Parathyroid adenoma (tissue), 2 donors: ENCODE data around the gene CDC14A.

ENCODE experiments used
- H2AFZ ChIP-seq: fragments of 300-600 bp; sonication (generic); one replicate; pipeline ENCODE4 v1.7.0; 2017; ENCODE audit warnings: antibody characterized with exemption, mild to moderate bottlenecking
- H3K27ac ChIP-seq: fragments of 300-600 bp; sonication (generic); one replicate; pipeline ENCODE4 v1.7.0; 2017
- H3K27me3 ChIP-seq: fragments of 300-600 bp; sonication (generic); one replicate; pipeline ENCODE4 v1.7.0; 2017; ENCODE audit warnings: low read length; ENCODE audit not compliant: control insufficient read depth, insufficient read depth
- H3K36me3 ChIP-seq: fragments of 300-600 bp; sonication (generic); one replicate; pipeline ENCODE4 v1.7.0; 2017; ENCODE audit warnings: low read length; ENCODE audit not compliant: control insufficient read depth, insufficient read depth
- H3K4me1 ChIP-seq: fragments of 300-600 bp; sonication (generic); one replicate; pipeline ENCODE4 v1.7.0; 2017; ENCODE audit warnings: control low read depth
- H3K4me2 ChIP-seq: fragments of 300-600 bp; sonication (generic); one replicate; pipeline ENCODE4 v1.7.0; 2017; ENCODE audit warnings: low read length
- H3K4me3 ChIP-seq: fragments of 300-600 bp; sonication (generic); one replicate; pipeline ENCODE4 v1.7.0; 2017; ENCODE audit warnings: low read depth, low read length
- H3K79me2 ChIP-seq: fragments of 300-600 bp; sonication (generic); one replicate; pipeline ENCODE4 v1.7.0; 2017; ENCODE audit warnings: control low read depth
- H3K9ac ChIP-seq: fragments of 300-600 bp; sonication (generic); one replicate; pipeline ENCODE4 v1.7.0; 2017; ENCODE audit warnings: mild to moderate bottlenecking
- H3K9me3 ChIP-seq: fragments of 300-600 bp; sonication (generic); one replicate; pipeline ENCODE4 v1.7.0; 2017; ENCODE audit warnings: low read length; ENCODE audit not compliant: control insufficient read depth
- CTCF ChIP-seq: fragments of 300-600 bp; sonication (generic); IDR thresholded peaks from one replicate; pipeline ENCODE4 v1.7.0; 2017; ENCODE audit warnings: antibody characterized with exemption, mild to moderate bottlenecking
- donor health status: primary hyperparathyroidism.

CDC14A gene

DNA sequence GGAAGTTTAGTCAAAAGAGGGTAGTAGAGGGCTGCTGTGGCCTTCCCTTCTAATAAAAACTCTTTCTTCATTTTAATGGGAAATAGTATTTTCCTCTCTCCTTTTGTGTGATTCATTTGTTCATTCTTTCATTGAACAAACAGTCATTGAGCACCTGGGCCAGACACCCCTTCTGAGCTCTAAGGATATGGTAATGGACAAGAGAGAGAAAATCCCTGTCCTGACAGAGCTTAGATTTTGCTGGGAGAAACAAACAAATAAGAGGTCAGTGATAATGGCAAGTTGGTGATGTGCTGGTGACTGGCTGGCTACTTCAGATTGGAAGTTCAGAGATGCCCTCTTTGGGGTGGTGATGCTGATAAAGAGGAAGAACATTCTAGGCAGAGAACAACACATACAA is 59.3 kb downstream of the CDC14A start:
- no peak for TF ChIP-seq CTCF
- Histone ChIP-seq H3K9ac (no peak overlapping the region), H3K9me3 (no peaks in the 10 kb centered on the region)

GRCh38 chr1:100413035-100413434 is 60.7 kb downstream of the CDC14A start:
- H3K79me2 ChIP-seq: peaks cover 2% of the 10 kb centered on the region
- no peak overlapping the region for H3K27ac ChIP-seq
- H3K4me2 ChIP-seq: no peak overlapping the region
- H3K9me3 ChIP-seq: no peaks in the 10 kb centered on the region
- no peaks in the 10 kb centered on the region for H3K27me3 ChIP-seq
- no peaks in the 10 kb centered on the region for H3K36me3 ChIP-seq
- no peak overlapping the region for H3K9ac ChIP-seq
- no peaks in the 10 kb centered on the region for H3K4me1 ChIP-seq
- no peak overlapping the region for H2AFZ ChIP-seq
- TF ChIP-seq CTCF: no peak
- no peak overlapping the region for H3K4me3 ChIP-seq

More for the DNA sequence above, 59.3 kb downstream of the CDC14A start:
- Histone ChIP-seq H3K79me2 (no peaks in the 10 kb centered on the region), H3K36me3 (no peaks in the 10 kb centered on the region), H3K27ac (no peak overlapping the region), H3K4me2 (no peak overlapping the region), H2AFZ (no peak overlapping the region), H3K4me3 (no peak overlapping the region), H3K27me3 (no peaks in the 10 kb centered on the region), H3K4me1 (no peaks in the 10 kb centered on the region)

GRCh38 chr1:100414693-100415497 is 62.6 kb downstream of the CDC14A start:
- no peak for TF ChIP-seq CTCF
- Histone ChIP-seq H3K4me2 (no peak overlapping the region), H3K4me3 (no peak overlapping the region), H3K27me3 (no peaks in the 10 kb centered on the region), H3K27ac (no peak overlapping the region), H3K9me3 (no peaks in the 10 kb centered on the region), H3K79me2 (peaks cover 2% of the 10 kb centered on the region), H3K9ac (no peak overlapping the region), H3K36me3 (no peaks in the 10 kb centered on the region), H3K4me1 (no peaks in the 10 kb centered on the region), H2AFZ (no peak overlapping the region)

- no peak overlapping the region for H3K9ac ChIP-seq
- no peak for TF ChIP-seq CTCF
- no peak overlapping the region for H3K27ac ChIP-seq
Observed at GRCh38 chr1:100415498-100415778, 63.1 kb downstream of the CDC14A start.

DNA sequence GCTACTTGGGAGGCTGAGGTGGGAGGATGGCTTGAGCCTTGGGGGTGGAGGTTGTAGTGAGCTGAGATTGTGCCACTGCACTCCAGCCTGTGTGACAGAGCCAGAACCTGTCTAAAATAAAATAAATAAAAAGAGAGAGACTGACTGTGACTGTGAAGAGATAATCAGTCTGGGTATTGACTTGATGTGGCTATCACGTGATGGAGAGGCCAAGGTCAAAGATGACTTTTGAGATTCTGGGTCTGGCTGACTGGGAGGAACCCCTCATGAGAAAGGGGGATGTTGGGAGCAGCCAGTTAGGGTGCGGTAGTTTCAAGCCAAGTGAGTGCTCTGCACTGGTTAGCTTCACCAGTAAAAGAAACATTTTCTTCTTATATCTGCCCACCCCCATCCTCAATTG is 66.8 kb downstream of the CDC14A start:
- Histone ChIP-seq H3K9ac (no peak overlapping the region), H2AFZ (no peak overlapping the region), H3K27ac (no peak overlapping the region), H3K4me1 (no peaks in the 10 kb centered on the region), H3K27me3 (no peaks in the 10 kb centered on the region), H3K9me3 (no peaks in the 10 kb centered on the region), H3K4me3 (no peak overlapping the region), H3K36me3 (no peaks in the 10 kb centered on the region), H3K79me2 (peaks cover 2% of the 10 kb centered on the region), H3K4me2 (no peak overlapping the region)
- no peak for TF ChIP-seq CTCF

More at GRCh38 chr1:100415498-100415778, 63.1 kb downstream of the CDC14A start:
- no peaks in the 10 kb centered on the region for H3K4me1 ChIP-seq
- no peak overlapping the region for H3K4me2 ChIP-seq
- no peaks in the 10 kb centered on the region for H3K9me3 ChIP-seq
- H2AFZ ChIP-seq: no peak overlapping the region
- H3K27me3 ChIP-seq: no peaks in the 10 kb centered on the region
- H3K36me3 ChIP-seq: no peaks in the 10 kb centered on the region
- no peak overlapping the region for H3K4me3 ChIP-seq
- peaks cover 2% of the 10 kb centered on the region for H3K79me2 ChIP-seq
